GM19328 (cell line): ENCODE measurements around the gene NRM.
A peak's percentile ranks its signal among the peaks of the same experiment; 100 is the strongest.
"Not testable (repeated sequence)": the region's sequence is repeated elsewhere in the genome, so short reads cannot be mapped to it uniquely, and the experiment has no call there.

ENCODE experiments used
- ATAC-seq: cut with Tn5 transposase; IDR thresholded peaks from one replicate; pipeline ENCODE4 v1.9.1; 2021; ENCODE audit warnings: mild to moderate bottlenecking, moderate library complexity; ENCODE audit not compliant: unreplicated experiment

Gene NRM

GRCh38 chr6:30720738-30721197, 30.0 kb upstream of the NRM start:
- no peak for ATAC-seq

- ATAC-seq: peak; percentile 40
Measured at GRCh38 chr6:30719791-30720737, 29.3 kb upstream of the NRM start, which contains the start of gene TUBB. Gene TUBB (plus strand): TSS chr6:30720352. CDS start chr6:30720507, 155 bp downstream.

GRCh38 chr6:30719356-30719755, 28.6 kb upstream of the NRM start:
- no peak for ATAC-seq

DNA sequence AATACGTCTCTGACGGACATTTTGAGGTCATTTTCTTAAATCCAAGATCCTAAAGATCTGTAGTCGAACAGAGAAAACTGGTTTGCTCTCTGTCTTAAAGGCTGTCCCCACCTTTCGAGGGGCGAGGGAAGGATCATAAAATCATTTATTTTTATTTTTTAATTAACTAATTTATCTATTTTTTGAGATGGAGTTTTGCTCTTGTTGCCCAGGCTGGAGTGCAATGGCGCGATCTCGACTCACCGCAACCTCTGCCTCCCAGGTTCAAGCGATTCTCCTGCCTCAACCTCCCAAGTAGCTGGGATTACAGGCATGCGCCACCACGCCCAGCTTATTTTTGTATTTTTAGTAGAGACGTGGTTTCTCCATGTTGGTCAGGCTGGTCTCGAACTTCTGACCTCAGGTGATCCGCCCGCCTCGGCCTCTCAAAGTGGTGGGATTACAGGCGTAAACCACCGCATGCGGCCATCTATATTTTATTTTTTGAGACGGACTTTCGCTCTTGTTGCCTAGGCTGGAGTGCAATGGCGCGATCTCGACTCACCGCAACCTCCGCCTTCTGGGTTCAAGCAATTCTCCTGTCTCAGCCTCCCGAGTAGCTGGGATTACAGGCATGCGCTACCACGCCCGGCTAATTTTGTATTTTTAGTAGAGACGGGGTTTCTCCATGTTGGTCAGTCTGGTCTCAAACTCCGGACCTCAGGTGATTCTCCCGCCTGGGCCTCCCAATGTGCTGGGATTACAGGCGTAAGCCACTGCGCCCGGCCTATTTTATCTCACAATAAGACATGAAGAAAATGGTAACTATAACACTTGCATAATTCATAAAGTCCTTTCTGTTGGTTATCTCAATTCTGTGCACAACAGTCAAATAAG, 27.3 kb upstream of the NRM start:
- ATAC-seq: not testable (repeated sequence)

DNA sequence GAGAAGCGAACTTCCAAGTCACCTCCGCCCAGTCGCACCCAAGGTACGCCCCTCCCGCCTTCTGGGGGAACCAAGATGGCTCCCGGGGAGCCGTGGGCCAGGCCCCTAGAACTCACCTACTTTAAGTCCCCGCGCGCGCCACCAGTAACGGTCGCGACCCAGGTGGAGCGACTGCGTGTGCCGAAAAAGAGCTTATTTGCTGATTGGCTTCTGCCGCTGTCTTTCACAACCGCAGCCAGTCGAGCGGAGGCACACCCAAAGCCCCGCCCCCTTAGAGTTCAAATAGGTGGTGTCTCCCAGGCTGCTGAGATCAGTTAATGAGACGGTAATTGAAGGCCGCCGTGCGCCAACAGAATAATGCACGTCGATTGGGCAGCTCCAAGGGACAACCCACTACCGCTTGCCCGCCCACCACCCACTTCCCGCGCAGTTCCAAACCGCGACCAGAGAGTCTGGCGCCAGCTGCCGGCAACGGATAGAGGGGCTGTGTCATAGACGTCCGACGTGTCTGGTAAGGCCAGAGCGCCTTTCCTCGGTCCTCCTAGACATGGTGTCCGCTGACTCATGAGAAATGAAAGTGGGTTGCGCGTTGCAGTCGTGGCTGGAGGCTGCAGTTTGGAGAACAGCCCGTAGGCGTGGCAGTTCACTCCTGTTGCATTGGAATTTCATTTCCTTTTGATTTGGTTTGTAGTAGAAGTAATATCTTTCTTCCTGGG, 26.5 kb upstream of the NRM start, which contains the start of gene MDC1:
Gene MDC1, minus strand, starts transcription at position 153 of the 716 bp plus-strand sequence. CDS start 2,106 bp downstream, outside the sequence.
- peak; percentile 68 for ATAC-seq

DNA sequence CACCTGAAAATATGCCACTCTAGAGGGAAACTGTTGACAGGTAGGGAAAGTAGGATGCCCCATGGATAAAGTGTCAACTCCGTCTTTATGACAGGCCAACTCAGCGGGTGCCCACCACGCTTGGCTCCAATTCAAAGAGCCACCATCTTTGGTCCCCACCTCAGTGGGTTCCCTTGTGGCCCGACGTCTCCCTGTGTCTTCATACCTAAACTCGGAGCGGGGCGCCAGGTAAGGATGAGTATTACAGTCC, 26.0 kb upstream of the NRM start:
- ATAC-seq: no peak

DNA sequence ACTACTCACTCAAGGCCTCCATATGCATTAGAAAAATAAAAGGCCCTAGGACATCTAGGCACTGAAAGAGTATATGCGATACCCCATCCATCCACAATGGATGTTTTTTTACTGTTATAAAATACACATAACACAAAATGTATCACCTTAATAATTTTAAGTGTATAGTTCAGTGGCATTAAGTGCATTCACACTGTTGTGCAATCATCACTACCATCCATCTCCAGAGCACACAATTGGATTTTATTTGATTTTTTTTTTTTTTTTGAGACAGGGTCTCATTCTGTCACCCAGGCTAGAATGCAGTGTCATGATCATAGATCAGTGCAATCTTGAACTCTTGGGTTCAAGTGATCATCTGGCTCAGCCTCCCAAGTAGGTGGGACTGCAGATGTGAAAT, 23.5 kb upstream of the NRM start:
- no peak for ATAC-seq

GRCh38 chr6:30712441-30712945, 21.7 kb upstream of the NRM start:
- no peak for ATAC-seq

- ATAC-seq: no peak
Measured at GRCh38 chr6:30711758-30712380, 21.1 kb upstream of the NRM start.

DNA sequence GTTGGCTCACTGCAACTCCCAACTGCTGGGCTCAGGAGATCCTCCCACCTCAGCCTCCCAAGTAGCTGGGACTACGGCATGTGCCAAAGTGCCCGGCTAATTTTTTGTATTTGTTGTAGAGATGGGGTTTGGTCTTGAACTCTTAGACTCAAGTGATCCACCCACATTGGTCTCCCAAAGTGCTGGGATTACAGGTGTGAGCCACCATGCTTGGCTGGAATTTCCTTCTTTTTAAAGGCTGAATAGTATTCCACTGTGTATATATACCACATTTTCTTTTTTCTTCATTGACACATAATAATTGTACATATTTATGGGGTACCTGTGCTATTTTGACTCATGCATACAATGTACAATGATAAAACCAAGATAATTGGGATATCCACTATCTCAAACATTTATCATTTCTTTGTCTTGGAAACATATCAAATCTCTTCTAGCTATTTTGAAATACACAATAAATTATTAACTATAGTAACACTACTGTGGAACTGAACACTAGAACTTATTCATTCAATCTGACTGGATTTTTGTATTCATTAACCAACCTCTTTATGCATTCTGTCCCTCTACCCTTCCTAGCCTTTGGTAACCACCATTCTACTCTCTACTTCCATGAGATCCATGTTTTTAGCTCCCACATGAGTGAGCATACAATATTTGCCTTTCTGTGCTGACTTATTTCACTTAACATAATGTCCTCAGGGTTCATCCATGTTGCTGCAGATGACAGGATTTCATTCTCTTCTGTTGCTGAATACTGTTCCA, 18.5 kb upstream of the NRM start:
- no peak for ATAC-seq

DNA sequence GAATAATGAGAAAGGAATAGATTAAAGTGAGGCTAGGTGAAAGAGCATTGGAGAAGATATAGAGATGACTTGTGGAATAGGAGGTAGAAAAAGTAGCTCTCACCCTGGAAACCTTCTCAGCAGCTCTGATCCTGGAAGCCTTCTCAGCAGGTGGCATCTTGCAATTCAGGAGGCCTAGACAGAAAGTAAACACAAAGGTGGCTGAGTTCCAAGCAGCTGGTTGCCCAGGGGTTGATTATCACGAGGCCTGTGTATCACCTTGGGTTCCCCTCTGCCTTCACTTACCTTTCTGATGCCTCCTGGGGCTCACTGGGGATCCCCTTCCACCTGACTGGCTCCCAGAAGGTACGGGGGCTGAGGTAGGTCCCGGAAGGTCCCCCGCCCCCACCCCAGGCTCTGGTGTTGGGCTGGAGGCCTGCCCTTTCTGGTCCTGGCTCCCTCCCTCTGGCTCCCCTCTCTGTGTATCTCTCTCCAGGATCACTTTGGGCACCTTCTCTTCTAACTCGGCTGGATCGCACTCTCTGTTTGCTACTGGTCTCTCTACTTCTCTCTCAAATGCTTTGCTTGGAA, 16.6 kb upstream of the NRM start:
- no peak for ATAC-seq

DNA sequence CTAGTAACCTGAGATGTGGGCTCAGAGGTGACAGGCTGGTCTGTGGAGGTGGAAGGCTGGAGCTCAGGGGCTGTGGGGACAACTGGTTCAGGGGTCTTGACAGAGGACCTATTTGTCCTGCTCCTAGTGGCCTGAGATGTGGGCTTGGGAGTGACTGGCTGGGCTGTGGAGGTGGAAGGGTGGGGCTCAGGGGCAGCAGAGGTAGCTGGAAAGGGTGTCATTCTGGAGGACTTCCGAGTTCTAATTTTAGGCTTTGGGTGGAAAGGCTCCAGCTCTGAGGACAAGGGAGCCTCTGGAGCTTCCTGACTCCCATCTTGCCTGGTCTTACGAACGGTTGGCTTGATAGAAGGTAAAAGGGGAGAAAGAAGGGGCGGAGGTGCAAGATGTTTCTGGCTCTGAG, 14.8 kb upstream of the NRM start:
- ATAC-seq: no peak

DNA sequence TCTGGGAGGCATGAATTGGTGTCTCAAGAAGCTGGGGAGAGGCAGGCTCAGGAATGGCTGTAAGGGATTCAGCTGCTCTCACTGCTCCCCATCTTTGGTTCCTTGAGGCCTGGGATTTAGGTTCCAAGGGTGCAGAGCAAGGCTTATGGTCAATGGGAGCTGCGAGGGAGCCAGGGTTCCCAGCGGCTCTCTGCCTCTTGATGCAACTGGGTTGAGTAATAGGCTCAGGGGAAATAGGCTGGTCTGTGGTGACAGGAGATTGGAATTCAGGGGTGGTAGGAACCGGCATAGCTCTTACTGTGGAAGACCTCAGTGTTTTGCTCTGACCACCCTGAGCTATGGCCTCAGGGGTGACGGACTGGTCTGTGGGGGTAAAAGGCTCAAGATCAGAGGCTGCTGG, 13.0 kb upstream of the NRM start:
- ATAC-seq: no peak

GRCh38 chr6:30703011-30703410, 12.2 kb upstream of the NRM start:
- no peak for ATAC-seq

DNA sequence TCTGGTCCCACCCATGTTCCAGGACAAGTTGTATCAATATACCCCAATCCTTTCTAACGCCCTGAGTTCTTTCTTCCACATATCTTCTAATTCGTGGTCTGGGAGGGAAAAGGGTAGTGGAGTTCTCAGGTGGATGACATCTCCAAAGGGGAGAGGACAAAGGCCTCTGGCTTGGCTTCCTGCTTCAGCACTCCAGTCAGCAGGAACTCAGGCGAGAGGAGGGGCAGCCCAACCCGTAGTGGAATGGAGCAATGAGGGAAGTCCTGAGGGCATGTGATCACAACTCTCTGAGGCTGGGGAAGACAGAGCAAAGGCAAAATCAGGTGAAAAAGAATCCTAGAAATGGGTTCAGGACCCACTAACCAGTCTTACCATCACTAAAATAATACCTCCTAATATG, 9.6 kb upstream of the NRM start:
- ATAC-seq: no peak

DNA sequence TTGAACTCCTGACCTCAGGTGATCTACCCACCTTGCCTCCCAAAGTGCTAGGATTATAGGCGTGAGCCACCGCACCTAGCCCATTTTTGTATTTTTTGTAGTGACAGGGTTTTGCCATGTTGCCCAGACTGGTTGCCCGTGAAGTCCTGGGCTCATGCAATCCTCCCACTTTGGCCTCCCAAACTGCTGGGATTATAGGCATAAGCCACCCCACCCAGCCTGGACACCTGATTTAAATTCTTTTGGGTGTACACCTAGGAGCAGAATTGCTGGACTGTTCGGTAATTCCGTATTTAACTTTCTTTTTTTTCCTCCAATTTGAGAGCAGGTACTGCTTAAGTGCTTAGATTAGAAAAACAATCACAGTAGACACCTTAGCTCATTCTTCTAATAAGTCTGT, 5.6 kb upstream of the NRM start:
- no peak for ATAC-seq

DNA sequence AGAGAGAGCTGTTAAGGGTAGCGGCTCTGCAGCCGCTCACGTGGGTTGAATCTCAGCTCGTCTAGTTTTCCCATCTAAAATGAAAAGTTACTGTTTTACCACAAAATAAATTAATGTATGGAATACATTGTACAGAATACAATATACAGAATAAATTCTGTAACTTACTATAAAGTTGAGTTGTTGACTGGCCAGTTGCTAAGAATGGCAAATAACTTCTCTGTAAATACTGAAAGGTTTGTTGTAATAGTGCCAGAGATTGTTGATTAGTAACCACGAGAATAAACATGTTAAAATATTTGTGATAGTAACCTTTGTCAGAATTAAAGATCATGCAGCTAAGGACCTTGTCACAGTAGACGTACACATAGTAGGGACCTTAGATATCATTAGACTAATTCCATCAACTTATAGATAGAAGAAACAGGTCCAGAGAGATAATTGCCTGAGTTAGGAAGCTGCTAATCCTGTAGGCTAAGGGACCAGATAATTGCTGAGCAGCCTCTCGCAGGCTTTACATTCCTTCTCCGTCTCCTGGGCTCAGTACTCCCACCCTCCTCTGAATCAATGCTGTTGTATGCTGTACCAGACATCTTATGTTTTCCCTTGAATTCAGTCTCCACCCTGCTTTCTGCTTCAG, 544 bp upstream of the NRM start:
- no peak for ATAC-seq

DNA sequence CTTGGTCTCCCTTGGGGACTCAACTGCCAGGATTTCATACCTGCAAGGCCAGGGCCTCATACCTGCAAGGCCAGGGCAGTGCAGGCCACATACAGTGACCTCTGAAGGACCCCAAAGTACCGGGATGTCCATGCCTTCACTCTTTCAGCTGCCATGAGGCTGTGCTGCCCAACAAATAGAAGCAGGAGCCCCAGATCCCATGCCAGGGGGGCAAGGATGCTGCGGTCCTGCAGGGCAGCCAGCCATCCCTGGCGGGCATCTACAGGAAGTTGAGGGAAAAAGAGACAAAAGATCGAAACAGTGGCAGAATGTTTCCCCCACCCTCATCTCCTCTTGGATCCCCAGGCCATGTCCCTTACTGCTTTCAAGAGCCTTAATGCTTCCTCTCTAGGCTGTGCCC, 799 bp downstream of the NRM start:
- ATAC-seq: no peak
